Osteocyte (in vitro differentiated cells): ENCODE data around the gene CLDN34. TPM values are rescaled to one million over a fixed set of nuclear protein-coding genes. Genes with fewer than 3 reads are reported as not detected.

Experiments
- DNase-seq: peaks from one replicate; pipeline ENCODE4 v3.0.0; 2021; ENCODE audit warnings: mixed read lengths; ENCODE audit not compliant: unreplicated experiment; ENCODE audit errors: extremely low spot score
- H3K27ac Mint-ChIP-seq: one replicate; pipeline ENCODE4 v1.8.0; 2021; ENCODE audit warnings: mild to moderate bottlenecking, mixed read lengths; ENCODE audit not compliant: unreplicated experiment
- H3K27me3 Mint-ChIP-seq: one replicate; pipeline ENCODE4 v1.8.0; 2021; ENCODE audit warnings: mixed read lengths; ENCODE audit not compliant: unreplicated experiment
- H3K36me3 Mint-ChIP-seq: one replicate; pipeline ENCODE4 v1.8.0; 2021; ENCODE audit warnings: mixed read lengths; ENCODE audit not compliant: unreplicated experiment
- H3K4me1 Mint-ChIP-seq: one replicate; pipeline ENCODE4 v1.8.0; 2021; ENCODE audit warnings: mixed read lengths; ENCODE audit not compliant: unreplicated experiment
- H3K4me3 Mint-ChIP-seq: one replicate; pipeline ENCODE4 v1.8.0; 2021; ENCODE audit warnings: mild to moderate bottlenecking, moderate library complexity, mixed read lengths; ENCODE audit not compliant: unreplicated experiment
- H3K9me3 Mint-ChIP-seq: one replicate; pipeline ENCODE4 v1.8.0; 2021; ENCODE audit warnings: mixed read lengths; ENCODE audit not compliant: unreplicated experiment
- total RNA-seq: library from RNA; stranded (reverse); gene quantifications from 2 replicates; pipeline ENCODE4 v1.2.1, GENCODE V29; 2021
- TF ChIP-seq, protein P1 (sequence below): fragments of 200-600 bp; sonication (generic); IDR thresholded peaks from 2 replicates; pipeline ENCODE4 v1.5.0; 2021; ENCODE audit warnings: antibody characterized with exemption, mild to moderate bottlenecking, moderate library complexity

CLDN34 gene
- total RNA-seq, 1 donor from 2014 or later: 0.59 TPM

- H3K9me3 Mint-ChIP-seq: peaks cover 5% of the 10 kb centered on the region
- DNase-seq: no peak
- TF ChIP-seq, protein P1, sequence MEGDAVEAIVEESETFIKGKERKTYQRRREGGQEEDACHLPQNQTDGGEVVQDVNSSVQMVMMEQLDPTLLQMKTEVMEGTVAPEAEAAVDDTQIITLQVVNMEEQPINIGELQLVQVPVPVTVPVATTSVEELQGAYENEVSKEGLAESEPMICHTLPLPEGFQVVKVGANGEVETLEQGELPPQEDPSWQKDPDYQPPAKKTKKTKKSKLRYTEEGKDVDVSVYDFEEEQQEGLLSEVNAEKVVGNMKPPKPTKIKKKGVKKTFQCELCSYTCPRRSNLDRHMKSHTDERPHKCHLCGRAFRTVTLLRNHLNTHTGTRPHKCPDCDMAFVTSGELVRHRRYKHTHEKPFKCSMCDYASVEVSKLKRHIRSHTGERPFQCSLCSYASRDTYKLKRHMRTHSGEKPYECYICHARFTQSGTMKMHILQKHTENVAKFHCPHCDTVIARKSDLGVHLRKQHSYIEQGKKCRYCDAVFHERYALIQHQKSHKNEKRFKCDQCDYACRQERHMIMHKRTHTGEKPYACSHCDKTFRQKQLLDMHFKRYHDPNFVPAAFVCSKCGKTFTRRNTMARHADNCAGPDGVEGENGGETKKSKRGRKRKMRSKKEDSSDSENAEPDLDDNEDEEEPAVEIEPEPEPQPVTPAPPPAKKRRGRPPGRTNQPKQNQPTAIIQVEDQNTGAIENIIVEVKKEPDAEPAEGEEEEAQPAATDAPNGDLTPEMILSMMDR: no peak
- H3K36me3 Mint-ChIP-seq: no peaks in the 10 kb centered on the region
- H3K27ac Mint-ChIP-seq: no peak overlapping the region
- peaks cover 28% of the 10 kb centered on the region for H3K4me1 Mint-ChIP-seq
- no peak overlapping the region for H3K4me3 Mint-ChIP-seq
- no peaks in the 10 kb centered on the region for H3K27me3 Mint-ChIP-seq
These were observed 39.6 kb downstream of the CLDN34 start for GRCh38 chrX:10006770-10007169.

DNA sequence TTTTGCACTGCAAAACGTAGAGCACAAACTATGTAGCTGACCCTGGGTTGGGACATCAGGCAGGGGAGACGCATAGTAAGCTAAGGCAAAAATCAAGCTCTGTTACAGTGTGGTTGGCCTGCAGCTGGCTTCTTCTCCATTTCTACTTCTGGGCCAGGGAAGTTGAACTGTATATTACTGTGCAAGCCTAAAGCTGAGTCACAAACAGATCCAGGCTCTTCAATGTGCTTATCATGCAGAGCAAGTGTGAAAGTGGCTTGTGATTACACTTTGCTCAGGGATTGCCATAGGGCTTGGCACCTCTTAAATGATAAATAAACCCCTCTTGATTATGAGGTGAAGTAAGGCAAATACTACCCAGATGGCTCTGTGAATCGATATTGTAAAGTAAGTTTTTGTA is 40.5 kb downstream of the CLDN34 start:
- Mint-ChIP-seq H3K27me3 (no peaks in the 10 kb centered on the region), H3K4me3 (no peak overlapping the region), H3K4me1 (peaks cover 29% of the 10 kb centered on the region), H3K27ac (no peak overlapping the region), H3K36me3 (no peaks in the 10 kb centered on the region), H3K9me3 (peaks cover 5% of the 10 kb centered on the region)
- DNase-seq: no peak
- TF ChIP-seq, protein P1: no peak

- Mint-ChIP-seq H3K36me3 (no peaks in the 10 kb centered on the region), H3K27ac (no peak overlapping the region), H3K4me1 (peaks cover 29% of the 10 kb centered on the region)
These were observed 41.4 kb downstream of the CLDN34 start for GRCh38 chrX:10008483-10009056.

GRCh38 chrX:10009741-10010140 is 42.6 kb downstream of the CLDN34 start:
- no peak for DNase-seq
- Mint-ChIP-seq H3K9me3 (peaks cover 5% of the 10 kb centered on the region), H3K4me1 (peaks cover 33% of the 10 kb centered on the region), H3K27me3 (no peaks in the 10 kb centered on the region), H3K27ac (no peak overlapping the region), H3K36me3 (no peaks in the 10 kb centered on the region), H3K4me3 (no peak overlapping the region)
- TF ChIP-seq, protein P1: no peak

More at GRCh38 chrX:10008483-10009056, 41.4 kb downstream of the CLDN34 start:
- peaks cover 5% of the 10 kb centered on the region for H3K9me3 Mint-ChIP-seq
- H3K4me3 Mint-ChIP-seq: no peak overlapping the region
- H3K27me3 Mint-ChIP-seq: no peaks in the 10 kb centered on the region
- DNase-seq: no peak
- TF ChIP-seq, protein P1: no peak

DNA sequence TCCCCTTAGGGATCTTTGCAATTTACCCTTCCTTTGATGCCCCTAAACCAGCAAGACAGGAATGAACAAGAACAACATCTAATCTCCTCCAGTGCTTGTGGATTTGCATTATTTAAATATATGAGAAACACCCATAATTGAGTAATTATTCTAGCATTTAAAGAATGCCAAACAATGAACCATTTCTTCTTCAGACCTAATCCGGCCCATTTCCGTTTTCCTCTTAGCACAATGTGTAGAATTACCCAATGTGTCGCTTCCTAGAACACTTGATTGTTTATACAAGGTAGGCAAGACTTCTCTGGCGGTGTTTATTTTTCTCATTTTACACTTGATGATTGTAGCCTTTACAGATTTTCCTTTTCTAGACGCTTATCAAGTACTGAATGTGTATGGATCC is 43.5 kb downstream of the CLDN34 start:
- DNase-seq: no peak
- no peaks in the 10 kb centered on the region for H3K9me3 Mint-ChIP-seq

More for the DNA sequence above, 43.5 kb downstream of the CLDN34 start:
- H3K36me3 Mint-ChIP-seq: no peaks in the 10 kb centered on the region
- H3K4me3 Mint-ChIP-seq: no peak overlapping the region
- peak overlapping the region; percentile 60 for H3K27ac Mint-ChIP-seq
- H3K4me1 Mint-ChIP-seq: peaks cover 33% of the 10 kb centered on the region
- TF ChIP-seq, protein P1: no peak
- H3K27me3 Mint-ChIP-seq: no peaks in the 10 kb centered on the region
